ENCODE measurements around the gene RASSF3. TPM values are rescaled to one million over a fixed set of nuclear protein-coding genes. Genes with fewer than 3 reads are reported as not detected.

The RASSF3 gene
- total RNA-seq, 4 donors from 2014 or later: 5.2 to 11.5 (median 7.0) TPM

DNA sequence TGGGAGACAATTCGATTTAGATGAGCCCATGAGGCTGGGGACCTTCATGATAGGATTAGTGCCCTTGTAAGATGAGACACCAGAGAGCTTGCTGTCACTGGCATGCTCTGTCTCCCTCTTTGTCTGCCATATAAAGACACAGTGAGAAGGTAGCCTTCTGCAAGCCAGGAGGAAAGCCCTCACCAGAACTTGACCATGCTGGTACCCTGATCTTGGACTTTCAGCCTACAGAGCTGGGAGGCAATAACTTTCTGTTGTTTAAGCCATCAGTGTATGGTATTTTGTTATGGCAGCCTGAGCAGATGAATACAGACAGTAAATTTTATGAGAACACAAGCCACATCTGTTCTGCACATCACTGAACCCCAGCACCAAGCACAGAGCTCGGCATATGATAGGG is 38.1 kb upstream of the RASSF3 start:
- in situ Hi-C loops (cut with MboI; ENCODE audit: low sequenced_read_pairs in 4 of 4) (no loop called here), intact Hi-C loops (cut with DNase I; ENCODE audit: low total_unique reads) (loop anchor here (5.0 kb wide), 1 partner anchor 40 kb away; the partner anchor contains the start of gene RASSF3)
- DNase-seq (no peak), ATAC-seq (no peak)
- TF ChIP-seq, protein P1, sequence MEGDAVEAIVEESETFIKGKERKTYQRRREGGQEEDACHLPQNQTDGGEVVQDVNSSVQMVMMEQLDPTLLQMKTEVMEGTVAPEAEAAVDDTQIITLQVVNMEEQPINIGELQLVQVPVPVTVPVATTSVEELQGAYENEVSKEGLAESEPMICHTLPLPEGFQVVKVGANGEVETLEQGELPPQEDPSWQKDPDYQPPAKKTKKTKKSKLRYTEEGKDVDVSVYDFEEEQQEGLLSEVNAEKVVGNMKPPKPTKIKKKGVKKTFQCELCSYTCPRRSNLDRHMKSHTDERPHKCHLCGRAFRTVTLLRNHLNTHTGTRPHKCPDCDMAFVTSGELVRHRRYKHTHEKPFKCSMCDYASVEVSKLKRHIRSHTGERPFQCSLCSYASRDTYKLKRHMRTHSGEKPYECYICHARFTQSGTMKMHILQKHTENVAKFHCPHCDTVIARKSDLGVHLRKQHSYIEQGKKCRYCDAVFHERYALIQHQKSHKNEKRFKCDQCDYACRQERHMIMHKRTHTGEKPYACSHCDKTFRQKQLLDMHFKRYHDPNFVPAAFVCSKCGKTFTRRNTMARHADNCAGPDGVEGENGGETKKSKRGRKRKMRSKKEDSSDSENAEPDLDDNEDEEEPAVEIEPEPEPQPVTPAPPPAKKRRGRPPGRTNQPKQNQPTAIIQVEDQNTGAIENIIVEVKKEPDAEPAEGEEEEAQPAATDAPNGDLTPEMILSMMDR (IDR thresholded peaks at IDR 0.05 in 4 of 5, conservative IDR thresholded peaks at IDR 0.05 in 1 of 5): no peak
- TF ChIP-seq POLR2A (IDR thresholded peaks at IDR 0.05): no peak
- Histone ChIP-seq H3K27ac (no peak overlapping the region), H3K4me1 (peaks cover 4 to 9% of the 10 kb centered on the region in 2 donors), H3K9me3 (peaks cover 3 to 11% (median 5%) of the 10 kb centered on the region in 3 donors), H3K27me3 (no peaks in the 10 kb centered on the region), H3K36me3 (no peaks in the 10 kb centered on the region), H3K4me3 (no peak overlapping the region)

DNA sequence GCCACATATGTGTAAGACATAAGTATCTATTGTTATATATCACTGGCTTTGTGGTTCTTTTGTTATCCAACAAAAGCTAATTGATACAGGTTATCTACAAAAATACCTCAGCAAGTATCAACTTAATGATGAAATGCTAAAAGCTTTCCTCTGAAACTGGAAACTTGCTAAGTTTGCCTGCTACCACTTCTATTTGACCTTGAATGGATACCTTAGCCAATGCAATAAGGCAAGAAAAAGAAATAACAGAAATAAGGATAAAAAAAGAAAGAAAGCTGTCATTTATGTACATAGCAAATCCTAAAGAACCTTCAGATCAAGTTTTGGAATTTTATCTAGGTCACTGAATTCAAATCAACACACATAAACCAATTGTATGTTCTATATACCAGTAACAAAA is 35.5 kb upstream of the RASSF3 start:
- H3K27me3 ChIP-seq: no peaks in the 10 kb centered on the region
- no peaks in the 10 kb centered on the region for H3K36me3 ChIP-seq
- H3K9me3 ChIP-seq: peaks cover 3 to 11% (median 5%) of the 10 kb centered on the region in 3 donors
- no peak for ATAC-seq
- intact Hi-C loops (cut with DNase I; ENCODE audit: low total_unique reads) (loop anchor here (5.0 kb wide), 1 partner anchor 37 kb away; the partner anchor contains the start of gene RASSF3), in situ Hi-C loops (cut with MboI; ENCODE audit: low sequenced_read_pairs in 4 of 4) (no loop called here)
- H3K4me3 ChIP-seq: no peak overlapping the region
- H3K4me1 ChIP-seq: peaks cover 0 to under 1% of the 10 kb centered on the region in 2 donors
- DNase-seq: no peak
- H3K27ac ChIP-seq: no peak overlapping the region
- TF ChIP-seq, protein P1 (IDR thresholded peaks at IDR 0.05 in 4 of 5, conservative IDR thresholded peaks at IDR 0.05 in 1 of 5): no peak
- TF ChIP-seq POLR2A (IDR thresholded peaks at IDR 0.05): no peak

DNA sequence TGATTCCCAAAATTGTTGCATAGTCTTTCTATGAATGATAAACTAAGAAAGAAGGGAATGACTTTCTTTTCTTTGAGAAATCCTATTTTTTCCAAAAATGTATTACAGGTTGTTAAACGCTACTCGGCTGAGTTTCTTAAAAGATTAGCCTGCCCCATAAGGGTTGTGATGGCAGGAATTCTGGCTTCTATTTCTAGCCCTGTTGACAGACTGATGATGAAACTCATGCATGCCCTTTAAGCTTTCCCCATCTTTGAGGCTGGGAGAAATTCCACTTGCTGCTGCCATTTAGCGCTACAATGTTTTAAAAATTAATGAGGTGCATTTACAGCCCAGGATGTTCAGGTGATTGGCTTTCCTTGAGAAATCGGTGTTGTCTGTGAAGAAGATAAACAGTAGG is 33.2 kb upstream of the RASSF3 start:
- in situ Hi-C loops (cut with MboI; ENCODE audit: low sequenced_read_pairs in 4 of 4): no loop called here

DNA sequence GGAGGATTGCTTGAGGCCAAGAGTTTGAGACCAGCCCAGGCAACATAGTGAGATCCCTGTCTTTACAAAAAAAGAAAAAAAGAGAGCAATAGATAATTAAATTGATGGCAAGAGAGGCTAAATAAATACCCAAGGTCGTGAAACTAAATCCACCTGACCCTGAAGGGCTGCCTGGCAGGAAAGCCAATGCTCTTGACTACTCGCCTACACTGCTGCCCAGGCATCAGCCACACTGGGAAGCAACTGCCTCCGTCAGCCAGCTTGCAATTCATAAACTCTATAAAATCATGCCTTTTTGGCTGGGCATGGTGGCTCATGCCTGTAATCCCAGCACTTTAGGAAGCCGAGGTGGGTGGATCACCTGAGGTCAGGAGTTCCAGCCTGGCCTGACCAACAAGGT is 31.7 kb upstream of the RASSF3 start:
- no peak overlapping the region for H3K4me3 ChIP-seq
- no peak for TF ChIP-seq POLR2A (IDR thresholded peaks at IDR 0.05)
- TF ChIP-seq, protein P1 (IDR thresholded peaks at IDR 0.05 in 4 of 5, conservative IDR thresholded peaks at IDR 0.05 in 1 of 5): no peak
- H3K27me3 ChIP-seq: no peaks in the 10 kb centered on the region
- H3K4me1 ChIP-seq: peaks cover 0 to 5% of the 10 kb centered on the region in 2 donors
- H3K27ac ChIP-seq: no peak overlapping the region
- DNase-seq (no peak), ATAC-seq (no peak)
- in situ Hi-C loops (cut with MboI; ENCODE audit: low sequenced_read_pairs in 4 of 4): no loop called here
- intact Hi-C loops (cut with DNase I; ENCODE audit: low total_unique reads): no loop called here
- peaks cover 3 to 11% (median 5%) of the 10 kb centered on the region in 3 donors for H3K9me3 ChIP-seq
- no peaks in the 10 kb centered on the region for H3K36me3 ChIP-seq

More for the DNA sequence above, 33.2 kb upstream of the RASSF3 start:
- Histone ChIP-seq H3K27ac (no peak overlapping the region), H3K36me3 (no peaks in the 10 kb centered on the region), H3K4me1 (no peaks in the 10 kb centered on the region), H3K27me3 (no peaks in the 10 kb centered on the region), H3K4me3 (no peak overlapping the region), H3K9me3 (peaks cover 3 to 11% (median 5%) of the 10 kb centered on the region in 3 donors)
- no peak for DNase-seq
- TF ChIP-seq POLR2A (IDR thresholded peaks at IDR 0.05): no peak
- TF ChIP-seq, protein P1 (IDR thresholded peaks at IDR 0.05 in 4 of 5, conservative IDR thresholded peaks at IDR 0.05 in 1 of 5): no peak
- intact Hi-C loops (cut with DNase I; ENCODE audit: low total_unique reads): no loop called here
- ATAC-seq: no peak

DNA sequence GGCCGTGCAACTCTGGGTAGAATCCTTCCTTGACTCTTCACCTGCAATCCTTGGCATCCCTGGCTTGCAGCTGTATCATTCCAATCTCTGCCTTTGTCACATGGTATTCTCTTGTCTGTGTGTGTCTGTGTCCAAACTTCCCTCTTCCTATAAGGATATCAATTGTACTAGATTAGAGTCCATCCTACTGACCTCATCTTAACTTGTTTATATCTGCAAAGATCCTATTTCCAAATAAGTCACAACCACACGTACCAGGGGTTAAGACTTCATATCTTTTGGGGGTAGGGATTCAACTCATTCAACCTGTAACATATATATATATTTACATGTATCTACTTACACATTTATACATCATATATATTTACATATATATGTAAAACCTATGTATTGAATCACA is 29.6 kb upstream of the RASSF3 start:
- Histone ChIP-seq H3K4me1 (peaks cover 0 to 10% of the 10 kb centered on the region in 2 donors), H3K9me3 (no peaks in the 10 kb centered on the region), H3K36me3 (no peaks in the 10 kb centered on the region), H3K27me3 (no peaks in the 10 kb centered on the region), H3K4me3 (no peak overlapping the region), H3K27ac (no peak overlapping the region)
- no peak for TF ChIP-seq POLR2A (IDR thresholded peaks at IDR 0.05)
- TF ChIP-seq, protein P1 (IDR thresholded peaks at IDR 0.05 in 4 of 5, conservative IDR thresholded peaks at IDR 0.05 in 1 of 5): no peak
- ATAC-seq: no peak
- intact Hi-C loops (cut with DNase I; ENCODE audit: low total_unique reads): no loop called here
- in situ Hi-C loops (cut with MboI; ENCODE audit: low sequenced_read_pairs in 4 of 4): no loop called here
- DNase-seq: no peak
